Motor neuron (in vitro differentiated cells): ENCODE data around the gene CYFIP1. TPM values are rescaled to one million over a fixed set of nuclear protein-coding genes. Genes with fewer than 3 reads are reported as not detected.
A peak's percentile ranks its signal among the peaks of the same experiment; 100 is the strongest.

Experiments used
- ATAC-seq, 8 experiments: fragments of 200-7000 bp; cut with Tn5 transposase; replicated peaks in 6 of 8; 2 replicates each; pipeline ENCODE4 v1.8.0; 2021; ENCODE audit warnings: mild to moderate bottlenecking in 8 of 8, moderate library complexity in 8 of 8
- H3K27ac ChIP-seq, 2 donors: fragments of 250-450 bp; sonication (Bioruptor Pico); 2 replicates each; pipeline ENCODE4 v1.9.0; 2021; ENCODE audit warnings: antibody characterized with exemption in 2 of 2, mild to moderate bottlenecking in 2 of 2, moderate library complexity in 1 of 2
- H3K4me1 ChIP-seq, 2 donors: fragments of 250-450 bp; sonication (Bioruptor Pico); replicated peaks in 1 of 2; 2 replicates each; pipeline ENCODE4 v1.6.1; 2021; ENCODE audit warnings: antibody characterized with exemption in 2 of 2, mild to moderate bottlenecking in 2 of 2, moderate library complexity in 1 of 2
- H3K4me3 ChIP-seq, 5 donors: fragments of 250-450 bp; sonication (Bioruptor Pico); 2 replicates each; pipeline ENCODE4 v1.9.0; 2021; ENCODE audit warnings: antibody characterized with exemption in 5 of 5, mild to moderate bottlenecking in 5 of 5, moderate library complexity in 4 of 5
- WGBS, 10 experiments: fragments of 450-650 bp; shearing (Covaris generic); methylation state at CpG; one replicate each; pipeline ENCODE4 v1.0.0; 2022; 5-methylcytosine and 5-hydroxymethylcytosine counted together
- in situ Hi-C, 9 experiments: fragments of 400-800 bp; cut with MboI; loops; one replicate each; pipeline ENCODE4 v1.15.0; 2021; ENCODE audit warnings: low sequenced_read_pairs in 9 of 9, low pct_unique_long_range_greater_than_20kb in 2 of 9; ENCODE audit not compliant: unreplicated experiment in 9 of 9
- total RNA-seq, 8 experiments: library from RNA; unstranded; fragments of 300-600 nt; gene quantifications; 2 replicates each; pipeline versions ENCODE4 v1.2.3 to v1.2.4, GENCODE V29; 2022

CYFIP1 gene
- total RNA-seq, 8 experiments from 2014 or later, result 13.2 to 76.1 (median 31.8) TPM

DNA sequence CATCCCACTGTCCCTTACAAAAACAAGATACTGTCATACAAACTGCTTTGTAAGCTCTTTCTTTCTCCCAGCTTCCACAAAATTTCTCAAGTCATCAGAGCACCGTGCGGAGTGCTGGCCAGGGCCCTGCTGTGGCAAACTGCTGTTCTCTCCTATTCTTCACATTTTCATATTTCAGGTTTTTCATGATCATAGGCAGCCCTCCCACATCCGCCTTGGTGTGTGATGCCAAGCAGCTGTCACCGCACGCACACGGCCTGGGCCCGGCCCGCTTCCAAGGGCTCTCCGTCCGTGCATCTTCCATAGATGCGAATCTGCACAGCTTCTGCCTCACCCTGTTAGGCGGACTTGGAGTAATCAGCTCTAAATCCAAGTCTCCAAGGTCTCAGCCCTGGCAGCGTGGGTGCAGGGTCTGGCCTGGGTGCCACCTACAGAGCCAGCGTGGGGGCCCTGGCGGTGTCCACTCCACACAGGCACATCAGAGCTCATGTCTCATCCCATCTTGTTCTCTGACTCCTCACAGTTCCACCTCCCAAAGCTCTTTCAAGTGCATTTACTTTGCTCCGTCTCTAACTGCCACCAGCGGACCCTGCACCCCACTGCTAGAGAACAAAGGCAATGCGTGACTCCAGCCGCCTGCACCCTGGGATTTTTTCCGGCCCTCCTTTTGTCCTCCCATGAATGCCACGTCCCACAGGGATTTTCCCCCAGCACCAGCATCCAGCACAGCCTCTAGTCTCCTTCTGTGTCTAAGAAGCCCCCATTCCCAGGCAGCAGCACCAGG is 27.2 kb downstream of the CYFIP1 start:
- ATAC-seq, result peak in 7 of 8 experiments; percentile 19 to 65 (median 48)
- WGBS, 10 experiments, result 18 to 83% (median 55%) methylated on average over 2 to 10 of the region's 21 CpGs; no CpG with 5 or more reads in 1 of the 10 experiments
- Histone ChIP-seq H3K27ac (no peak overlapping the region), H3K4me3 (no peak overlapping the region), H3K4me1 (peaks cover 10 to 32% of the 10 kb centered on the region in 2 donors)
- in situ Hi-C loops, result no loop called here

DNA sequence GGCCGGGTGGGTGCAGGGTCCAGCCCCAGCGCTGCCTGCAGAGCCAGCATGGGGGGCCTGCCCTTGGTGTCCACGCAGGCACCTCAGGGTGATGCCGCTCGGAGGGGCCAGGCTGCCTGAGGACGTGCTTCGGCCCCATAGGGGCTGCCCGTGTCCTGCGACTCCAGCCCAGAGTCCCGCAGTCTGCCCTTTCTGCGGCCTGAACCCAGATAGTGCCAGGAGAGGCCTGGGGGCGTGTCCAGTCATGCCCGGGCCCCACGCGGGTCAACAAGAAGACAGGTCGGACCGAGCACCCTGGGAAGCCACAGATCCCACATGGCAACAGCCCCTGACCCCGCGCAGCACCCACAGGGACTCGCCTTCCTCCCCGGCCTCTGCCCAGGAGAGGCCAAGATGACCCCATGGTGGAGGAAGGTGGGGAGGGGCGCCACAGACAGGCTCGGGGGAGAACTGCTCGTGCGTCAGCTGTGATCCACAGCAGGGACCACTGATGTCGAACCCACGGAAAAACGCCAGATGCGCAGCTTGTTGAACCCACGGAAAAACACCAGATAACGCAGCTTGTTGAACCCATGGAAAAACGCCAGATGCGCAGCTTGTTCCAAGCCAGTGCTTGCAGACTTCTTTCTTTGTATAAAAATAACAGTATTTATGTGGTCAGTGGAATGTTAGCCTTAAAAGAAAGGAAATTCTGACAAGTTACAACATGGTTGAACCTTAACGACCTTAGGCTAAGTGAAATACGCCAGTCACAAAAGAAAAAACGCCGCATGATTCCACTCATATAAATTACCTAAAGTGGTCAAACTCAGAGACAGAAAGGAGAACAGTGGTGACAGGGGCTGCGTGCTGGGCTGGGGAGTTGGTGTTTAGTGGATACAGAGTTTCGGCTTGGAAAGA is 28.5 kb downstream of the CYFIP1 start:
- 87 to 96% (median 93%) methylated on average over 5 to 17 of the region's 39 CpGs; no CpG with 5 or more reads in 1 of the 10 experiments for WGBS, 10 experiments
- in situ Hi-C loops, result no loop called here
- no peak overlapping the region for H3K27ac ChIP-seq
- peaks cover 10 to 28% of the 10 kb centered on the region in 2 donors for H3K4me1 ChIP-seq
- H3K4me3 ChIP-seq, result no peak overlapping the region
- ATAC-seq, result no peak

DNA sequence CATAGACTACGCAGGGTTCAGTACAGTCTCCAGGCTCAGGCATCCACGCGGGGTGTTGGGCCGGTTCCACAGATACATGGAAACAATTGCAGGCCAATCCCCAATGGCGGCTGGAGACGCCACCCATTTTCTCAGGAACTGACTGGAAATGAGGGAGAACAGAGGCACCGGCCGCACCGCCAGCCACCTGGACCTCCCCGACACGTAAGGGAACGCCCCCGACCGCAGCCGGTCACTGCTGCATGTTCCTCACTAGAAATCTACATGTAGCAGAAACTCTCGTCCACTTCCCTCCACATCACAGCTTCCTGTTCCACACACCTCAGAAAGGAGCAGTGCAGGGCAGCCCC is 29.2 kb downstream of the CYFIP1 start:
- ATAC-seq, result no peak
- in situ Hi-C loops, result no loop called here
- Histone ChIP-seq H3K27ac (no peak overlapping the region), H3K4me1 (peaks cover 7 to 22% of the 10 kb centered on the region in 2 donors), H3K4me3 (no peak overlapping the region)
- 91 to 100% (median 98%) methylated on average over 2 to 10 of the region's 16 CpGs; no CpG with 5 or more reads in 5 of the 10 experiments for WGBS, 10 experiments

DNA sequence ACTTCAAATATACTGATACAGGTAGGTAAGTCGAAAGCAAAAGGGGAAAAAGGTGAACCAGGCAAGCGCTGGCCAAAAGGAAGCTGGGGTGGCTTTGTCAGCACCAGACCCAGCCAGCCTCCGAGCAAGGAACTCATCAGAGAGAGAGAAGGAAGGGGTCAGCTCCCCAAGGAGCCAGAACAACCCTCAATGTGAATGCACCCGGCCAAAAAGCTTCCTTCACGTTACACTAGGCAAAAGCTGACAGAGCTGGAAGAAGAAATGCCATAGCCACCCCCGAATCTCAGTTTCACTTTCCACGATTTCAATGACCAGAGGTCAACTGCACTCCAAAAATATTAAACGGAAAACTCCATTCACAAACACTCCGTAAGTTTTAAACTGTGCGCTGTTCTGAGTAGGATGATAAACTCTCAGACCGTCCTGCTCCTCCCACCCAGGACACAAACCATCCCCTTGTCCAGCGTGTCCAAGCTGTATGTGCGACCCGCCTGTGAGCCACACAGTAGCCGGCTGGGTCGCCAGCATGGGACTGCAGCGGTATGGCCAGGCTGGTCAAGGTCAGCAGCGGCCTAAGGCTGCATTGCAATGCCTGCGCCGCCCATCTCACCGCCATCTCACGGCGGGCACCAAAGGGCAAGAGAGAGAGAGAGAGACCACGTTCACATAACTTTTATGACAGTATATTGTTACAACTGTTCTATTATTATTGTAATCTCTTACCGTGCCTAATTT is 29.7 kb downstream of the CYFIP1 start:
- no peak overlapping the region for H3K4me3 ChIP-seq
- peaks cover 7 to 20% of the 10 kb centered on the region in 2 donors for H3K4me1 ChIP-seq
- in situ Hi-C loops, result no loop called here
- WGBS, 10 experiments, result 82 to 100% (median 94%) methylated on average over 1 to 21 of the region's 25 CpGs
- no peak overlapping the region for H3K27ac ChIP-seq
- ATAC-seq, result no peak

DNA sequence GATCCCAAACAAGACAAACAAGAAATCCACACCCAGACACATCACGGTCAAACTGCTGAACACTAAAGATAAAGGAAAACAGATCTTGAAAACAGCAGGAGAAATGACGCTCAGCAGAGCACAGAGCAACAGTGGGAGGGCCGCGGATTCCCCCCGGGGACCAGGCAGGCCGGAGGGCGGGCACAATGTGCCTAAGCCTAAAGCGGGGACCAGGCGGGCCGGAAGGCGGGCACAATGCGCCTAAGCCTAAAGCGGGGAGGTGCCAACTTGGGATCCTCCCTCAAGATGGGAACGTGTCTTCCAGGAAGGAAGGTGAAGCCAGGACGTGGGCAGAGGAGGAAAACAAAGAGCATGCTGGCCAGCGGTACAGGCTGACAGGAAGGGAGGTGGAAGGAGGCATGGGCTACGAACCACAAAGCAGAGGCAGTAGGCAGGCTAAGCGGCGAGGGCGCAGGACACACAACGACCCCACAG is 31.1 kb downstream of the CYFIP1 start:
- Histone ChIP-seq H3K4me3 (no peak overlapping the region), H3K27ac (no peak overlapping the region), H3K4me1 (peaks cover 7 to 20% of the 10 kb centered on the region in 2 donors)
- WGBS, 10 experiments, result 23 to 83% (median 47%) methylated on average over 2 to 16 of the region's 21 CpGs
- in situ Hi-C loops, result no loop called here
- peak; percentile 56 to 93 (median 76) for ATAC-seq

DNA sequence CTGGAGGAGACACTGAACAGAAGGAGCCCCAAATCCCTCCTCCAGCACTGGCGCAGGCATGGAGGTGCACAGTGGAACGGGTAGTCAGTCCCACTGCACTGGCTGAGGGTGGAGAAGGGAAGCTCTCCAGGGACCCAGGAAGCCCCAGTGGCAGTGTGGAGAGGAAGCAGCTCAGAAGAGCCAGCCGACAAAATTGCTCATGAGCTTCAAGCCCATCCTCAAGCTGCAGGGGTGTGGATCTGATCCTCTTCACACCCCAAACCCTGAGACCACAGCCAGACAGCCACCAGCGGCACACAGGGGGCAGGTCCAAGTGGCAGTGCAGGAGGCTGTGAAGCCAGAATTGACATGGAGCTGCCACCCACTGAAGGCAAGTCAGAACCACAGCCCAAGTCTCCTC is 32.1 kb downstream of the CYFIP1 start:
- WGBS, 10 experiments, result 60 to 75% methylated on average over 1 to 2 of the region's 4 CpGs; no CpG with 5 or more reads in 8 of the 10 experiments
- in situ Hi-C loops, result no loop called here
- ATAC-seq, result no peak
- no peak overlapping the region for H3K4me3 ChIP-seq
- peaks cover 7 to 14% of the 10 kb centered on the region in 2 donors for H3K4me1 ChIP-seq
- H3K27ac ChIP-seq, result no peak overlapping the region

- in situ Hi-C loops, result no loop called here
- WGBS, 10 experiments, result 82 to 100% (median 98%) methylated on average over 1 to 18 of the region's 27 CpGs; no CpG with 5 or more reads in 3 of the 10 experiments
- Histone ChIP-seq H3K4me1 (peaks cover 3 to 10% of the 10 kb centered on the region in 2 donors), H3K4me3 (no peak overlapping the region), H3K27ac (no peak overlapping the region)
- no peak for ATAC-seq
Observed at GRCh38 chr15:22947101-22948000, 32.8 kb downstream of the CYFIP1 start.

DNA sequence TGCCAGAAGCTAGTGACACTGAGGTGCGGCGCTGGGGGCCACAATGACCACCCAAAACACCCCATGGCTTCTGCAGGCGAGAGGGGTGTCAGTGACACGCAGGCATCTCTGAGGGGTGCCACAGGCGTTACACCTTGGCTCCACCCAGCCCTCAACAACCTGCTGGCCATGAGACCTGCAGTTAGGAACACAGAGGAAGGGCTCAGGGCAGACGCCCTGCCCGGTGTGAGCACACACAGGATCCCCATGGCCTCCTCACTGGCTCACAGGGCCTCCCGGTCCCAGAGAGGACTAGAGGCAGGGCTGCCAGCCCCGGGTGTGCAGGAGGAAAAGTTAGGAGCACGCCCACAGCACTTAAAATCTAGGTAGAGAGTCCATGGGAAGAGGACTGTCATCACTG is 35.1 kb downstream of the CYFIP1 start:
- WGBS, 10 experiments, result 100% methylated on average over 1 to 5 of the region's 10 CpGs; no CpG with 5 or more reads in 5 of the 10 experiments
- no peak overlapping the region for H3K4me3 ChIP-seq
- in situ Hi-C loops, result no loop called here
- peaks cover 3 to 10% of the 10 kb centered on the region in 2 donors for H3K4me1 ChIP-seq
- no peak for ATAC-seq
- H3K27ac ChIP-seq, result no peak overlapping the region

DNA sequence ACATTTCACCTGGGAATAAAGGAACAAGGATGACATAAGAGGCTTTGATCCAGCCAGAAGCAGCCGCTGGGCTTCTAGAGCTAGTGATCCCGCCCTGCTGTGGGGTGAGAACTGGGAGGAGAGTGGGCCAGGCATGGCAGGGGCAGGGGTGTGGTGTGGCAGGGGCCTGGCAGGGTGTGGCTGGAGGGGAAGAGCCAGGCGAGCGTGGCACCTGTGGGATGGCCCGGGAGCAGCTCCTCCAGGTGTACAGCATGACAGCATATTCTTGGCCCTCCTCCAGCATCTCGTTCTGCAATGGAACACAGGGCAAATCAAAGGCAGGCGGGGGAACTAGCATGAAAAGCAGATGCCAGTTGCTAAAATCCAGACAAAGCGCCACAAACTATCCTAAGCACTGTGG is 35.5 kb downstream of the CYFIP1 start:
- H3K27ac ChIP-seq, result no peak overlapping the region
- peaks cover 3 to 9% of the 10 kb centered on the region in 2 donors for H3K4me1 ChIP-seq
- 80 to 96% (median 85%) methylated on average over 1 to 3 of the region's 8 CpGs; no CpG with 5 or more reads in 7 of the 10 experiments for WGBS, 10 experiments
- in situ Hi-C loops, result no loop called here
- no peak overlapping the region for H3K4me3 ChIP-seq
- ATAC-seq, result no peak

- no peak for ATAC-seq
- in situ Hi-C loops, result no loop called here
- no peak overlapping the region for H3K4me3 ChIP-seq
- no peaks in the 10 kb centered on the region for H3K4me1 ChIP-seq
- H3K27ac ChIP-seq, result no peak overlapping the region
- 80 to 100% (median 93%) methylated on average over 1 to 8 of the region's 15 CpGs; no CpG with 5 or more reads in 4 of the 10 experiments for WGBS, 10 experiments
Observed at GRCh38 chr15:22942877-22943276, 37.3 kb downstream of the CYFIP1 start.

DNA sequence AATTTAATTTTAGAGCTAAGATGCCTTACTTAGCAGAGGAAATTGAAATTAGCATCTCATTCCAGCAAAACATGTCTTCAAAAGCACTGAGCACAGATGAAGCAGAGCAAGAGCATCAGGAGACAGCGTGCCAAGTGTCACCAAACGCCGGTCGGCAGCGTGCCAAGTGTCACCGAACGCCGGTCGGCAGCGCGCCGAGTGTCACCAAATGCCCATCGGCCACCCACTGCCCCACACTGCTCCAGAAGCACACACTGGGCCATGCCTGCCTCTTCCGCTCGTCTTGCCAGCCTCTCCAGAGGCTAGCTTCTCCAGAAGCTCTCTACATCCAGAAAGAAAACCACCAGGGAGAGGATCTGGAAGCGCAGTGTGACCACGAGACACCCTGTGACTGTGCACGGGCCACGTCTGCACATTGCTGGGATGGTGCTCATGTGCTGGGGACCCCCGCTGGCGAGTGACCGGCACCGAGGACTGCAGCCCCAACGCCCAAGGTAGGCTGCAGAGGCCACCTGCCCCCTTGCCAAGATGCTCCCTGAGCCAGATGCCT is 37.8 kb downstream of the CYFIP1 start:
- 84 to 100% (median 92%) methylated on average over 4 to 15 of the region's 24 CpGs; no CpG with 5 or more reads in 4 of the 10 experiments for WGBS, 10 experiments
- Histone ChIP-seq H3K27ac (no peak overlapping the region), H3K4me1 (no peaks in the 10 kb centered on the region), H3K4me3 (no peak overlapping the region)
- in situ Hi-C loops, result no loop called here
- ATAC-seq, result no peak

- H3K4me1 ChIP-seq, result no peaks in the 10 kb centered on the region
- WGBS, 10 experiments, result 93 to 100% (median 100%) methylated on average over 1 to 2 of the region's 4 CpGs; no CpG with 5 or more reads in 6 of the 10 experiments
- H3K27ac ChIP-seq, result no peak overlapping the region
- no peak for ATAC-seq
- in situ Hi-C loops, result no loop called here
- H3K4me3 ChIP-seq, result no peak overlapping the region
Observed at GRCh38 chr15:22941179-22941578, 39.0 kb downstream of the CYFIP1 start.
